H1 (cell line): ENCODE results near the gene ADGRL3. TPM values are rescaled to one million over a fixed set of nuclear protein-coding genes. Genes with fewer than 3 reads are reported as not detected.

ENCODE experiments used
- CTCF ChIA-PET: fragments of 300-600 bp; sonication (Branson Sonifier 250); formaldehyde crosslinking; loops from one replicate; lab custom pipeline; 2021; ENCODE audit not compliant: partially characterized antibody; lab: Charles Lee
- POLR2A ChIA-PET: fragments of 300-600 bp; sonication (Branson Sonifier 250); formaldehyde crosslinking; loops from one replicate; lab custom pipeline; 2021; ENCODE audit warnings: inconsistent platforms; ENCODE audit not compliant: partially characterized antibody; lab: Charles Lee
- DNase-seq, 2 experiments: peaks; one replicate each; pipeline versions ENCODE4 v3.0.0 to v3.0.0-alpha.2; 2010 to 2022; ENCODE audit warnings: low spot score in 2 of 2, low read depth in 1 of 2, mixed read lengths in 1 of 2
- FAIRE-seq: peaks from 2 replicates; lab custom pipeline; 2011; peaks lifted over from hg19 to GRCh38; lab: Jason Lieb, UNC
- H2AFZ ChIP-seq: 2 replicates; pipeline ENCODE4 v1.8.1; 2012; ENCODE audit warnings: low read length, inconsistent platforms
- H2AK5ac ChIP-seq: 2 replicates; pipeline ENCODE4 v1.6.1; 2013; ENCODE audit warnings: low read depth, low read length
- H2BK120ac ChIP-seq: replicated peaks from 2 replicates; pipeline ENCODE3; 2013; ENCODE audit warnings: low read depth, low read length, inconsistent platforms
- H2BK12ac ChIP-seq: 2 replicates; pipeline ENCODE4 v1.6.1; 2013; ENCODE audit warnings: low read depth, low read length
- H2BK15ac ChIP-seq: 2 replicates; pipeline ENCODE4 v1.6.1; 2013; ENCODE audit warnings: low read length
- H2BK20ac ChIP-seq: 2 replicates; pipeline ENCODE4 v1.6.1; 2013; ENCODE audit warnings: low read length
- H2BK5ac ChIP-seq: 2 replicates; pipeline ENCODE4 v1.6.1; 2013; ENCODE audit warnings: low read depth, low read length
- H3K14ac ChIP-seq: 2 replicates; pipeline ENCODE4 v1.6.1; 2013; ENCODE audit warnings: inconsistent platforms; ENCODE audit not compliant: insufficient read length
- H3K18ac ChIP-seq: 2 replicates; pipeline ENCODE4 v1.6.1; 2013; ENCODE audit warnings: low read length; ENCODE audit errors: extremely low read depth
- H3K23ac ChIP-seq: 2 replicates; pipeline ENCODE4 v1.6.1; 2013; ENCODE audit warnings: inconsistent platforms; ENCODE audit not compliant: insufficient read length
- H3K23me2 ChIP-seq: 2 replicates; pipeline ENCODE4 v1.6.1; 2013; ENCODE audit warnings: low read depth, low read length
- H3K27ac ChIP-seq: 2 replicates; pipeline ENCODE4 v1.6.1; 2011; ENCODE audit warnings: low read depth, low read length, inconsistent platforms
- H3K27me3 ChIP-seq, 4 experiments: replicated peaks in 1 of 4; 1 replicate in 1 of 4; 2 replicates in 3 of 4; pipeline versions ENCODE4 v1.6.1 to v1.8.1; 2011 to 2013; ENCODE audit warnings: low read length in 3 of 4, mild to moderate bottlenecking in 3 of 4, inconsistent platforms in 2 of 4, mixed read lengths in 2 of 4, moderate library complexity in 1 of 4; ENCODE audit not compliant: control insufficient read depth in 3 of 4, insufficient read depth in 3 of 4; ENCODE audit errors: extremely low read depth in 1 of 4
- H3K36me3 ChIP-seq, 4 experiments: 2 replicates each; pipeline versions ENCODE4 v1.6.1 to v1.8.1; 2011 to 2013; ENCODE audit warnings: mild to moderate bottlenecking in 4 of 4, low read length in 3 of 4, moderate library complexity in 2 of 4, control low read depth in 1 of 4, inconsistent platforms in 1 of 4; ENCODE audit not compliant: insufficient read depth in 4 of 4, control insufficient read depth in 2 of 4
- H3K4ac ChIP-seq: replicated peaks from 2 replicates; pipeline ENCODE3; 2013; ENCODE audit warnings: low read length, low read depth, mixed read lengths, inconsistent platforms; ENCODE audit not compliant: insufficient read length
- H3K4me1 ChIP-seq, 4 experiments: replicated peaks in 1 of 4; 1 replicate in 1 of 4; 2 replicates in 3 of 4; pipeline versions ENCODE4 v1.6.1 to v1.8.1; 2011 to 2013; ENCODE audit warnings: low read length in 3 of 4, inconsistent platforms in 2 of 4, mixed read lengths in 1 of 4; ENCODE audit not compliant: insufficient read depth in 4 of 4, control insufficient read depth in 3 of 4
- H3K4me2 ChIP-seq, 2 experiments: 2 replicates each; pipeline versions ENCODE4 v1.6.1 to v1.8.1; 2011 to 2013; ENCODE audit warnings: low read depth in 2 of 2, low read length in 2 of 2, control low read depth in 1 of 2, inconsistent platforms in 1 of 2, mild to moderate bottlenecking in 1 of 2; ENCODE audit not compliant: insufficient read depth in 1 of 2
- H3K4me3 ChIP-seq, 4 experiments: fragments of 200-600, 300-600 bp in 1 of 4; sonication (generic), shearing (Covaris generic), sonication (Bioruptor Twin) in 1 of 4; 2 replicates each; pipeline versions ENCODE4 v1.5.1 to v1.8.1; 2011 to 2016; ENCODE audit warnings: low read length in 4 of 4, low read depth in 3 of 4, control low read depth in 2 of 4, inconsistent platforms in 2 of 4, mild to moderate bottlenecking in 2 of 4, mixed read lengths in 1 of 4, moderate library complexity in 1 of 4; ENCODE audit not compliant: insufficient read depth in 2 of 4; ENCODE audit errors: extremely low read depth in 1 of 4
- H3K56ac ChIP-seq: replicated peaks from 2 replicates; pipeline ENCODE3; 2013; ENCODE audit warnings: low read depth, mild to moderate bottlenecking, mixed read lengths, low read length, inconsistent platforms; ENCODE audit not compliant: insufficient read length
- H3K79me1 ChIP-seq: 2 replicates; pipeline ENCODE4 v1.6.1; 2013; ENCODE audit warnings: low read depth, low read length, control low read depth
- H3K79me2 ChIP-seq, 2 experiments: 2 replicates each; pipeline versions ENCODE4 v1.6.1 to v1.8.1; 2012 to 2013; ENCODE audit warnings: low read length in 2 of 2, mild to moderate bottlenecking in 2 of 2, inconsistent platforms in 1 of 2; ENCODE audit not compliant: insufficient read depth in 2 of 2, control insufficient read depth in 1 of 2
- H3K9ac ChIP-seq, 4 experiments: replicated peaks in 1 of 4; 1 replicate in 1 of 4; 2 replicates in 3 of 4; pipeline versions ENCODE4 v1.6.1 to v1.8.1; 2011 to 2013; ENCODE audit warnings: low read depth in 3 of 4, low read length in 3 of 4, control low read depth in 2 of 4, mild to moderate bottlenecking in 2 of 4, moderate library complexity in 2 of 4, inconsistent platforms in 1 of 4; ENCODE audit errors: extremely low read depth in 1 of 4
- H3K9me3 ChIP-seq, 2 experiments: 2 replicates each; pipeline versions ENCODE4 v1.6.1 to v1.8.1; 2012 to 2013; ENCODE audit warnings: mild to moderate bottlenecking in 2 of 2, moderate library complexity in 2 of 2, control low read depth in 1 of 2, inconsistent platforms in 1 of 2, low read depth in 1 of 2, low read length in 1 of 2, mixed read lengths in 1 of 2; ENCODE audit not compliant: insufficient read depth in 2 of 2
- H4K20me1 ChIP-seq, 2 experiments: replicated peaks in 1 of 2; 2 replicates each; pipeline versions ENCODE3 to v1.8.1; 2011 to 2013; ENCODE audit warnings: inconsistent platforms in 2 of 2, low read length in 2 of 2, mild to moderate bottlenecking in 1 of 2; ENCODE audit not compliant: insufficient read depth in 2 of 2, control insufficient read depth in 1 of 2
- H4K5ac ChIP-seq: 2 replicates; pipeline ENCODE4 v1.6.1; 2013; ENCODE audit warnings: low read length, low read depth, mixed read lengths, inconsistent platforms; ENCODE audit not compliant: insufficient read length
- H4K8ac ChIP-seq: 2 replicates; pipeline ENCODE4 v1.8.0; 2013; ENCODE audit warnings: mild to moderate bottlenecking, moderate library complexity, low read length, inconsistent platforms; ENCODE audit not compliant: insufficient read depth; ENCODE audit errors: extremely low read depth
- H4K91ac ChIP-seq: replicated peaks from 2 replicates; pipeline ENCODE3; 2013; ENCODE audit warnings: low read length, mixed read lengths, inconsistent platforms; ENCODE audit not compliant: insufficient read length
- BCL11A ChIP-seq, 2 experiments: IDR thresholded peaks; one replicate each; pipeline ENCODE4 v1.6.1; 2011; ENCODE audit warnings: low read depth in 2 of 2, low read length in 2 of 2, mild to moderate bottlenecking in 2 of 2
- CTCF ChIP-seq, 3 experiments: IDR thresholded peaks; 1 replicate in 2 of 3; 2 replicates in 1 of 3; pipeline versions ENCODE4 v1.5.1 to v1.6.1; 2011; ENCODE audit warnings: low read length in 3 of 3, mild to moderate bottlenecking in 3 of 3, inconsistent platforms in 2 of 3, low read depth in 1 of 3, moderate library complexity in 1 of 3; ENCODE audit not compliant: insufficient read depth in 1 of 3; ENCODE audit errors: control extremely low read depth in 1 of 3
- EGR1 ChIP-seq: IDR thresholded peaks from 2 replicates; pipeline ENCODE4 v1.6.1; 2011; ENCODE audit warnings: low read depth, low read length, borderline replicate concordance
- GTF2F1 ChIP-seq: IDR thresholded peaks from 2 replicates; pipeline ENCODE4 v1.6.1; 2012; ENCODE audit warnings: low read depth, low read length, improper control_type of control experiment, borderline replicate concordance
- HDAC6 ChIP-seq: IDR thresholded peaks from one replicate; pipeline ENCODE4 v1.7.1; 2012; ENCODE audit warnings: low read depth, mild to moderate bottlenecking, inconsistent platforms, low read length, moderate library complexity
- JUN ChIP-seq: IDR thresholded peaks from 2 replicates; pipeline ENCODE4 v1.6.1; 2011; ENCODE audit warnings: low read depth, mild to moderate bottlenecking, improper control_type of control experiment, low read length
- NRF1 ChIP-seq: IDR thresholded peaks from 2 replicates; pipeline ENCODE4 v1.6.1; 2011; ENCODE audit warnings: mild to moderate bottlenecking, low read depth, low read length, improper control_type of control experiment
- RFX5 ChIP-seq: IDR thresholded peaks from 2 replicates; pipeline ENCODE4 v1.6.1; 2011; ENCODE audit warnings: low read depth, low read length, improper control_type of control experiment, borderline replicate concordance
- SP1 ChIP-seq: IDR thresholded peaks from 2 replicates; pipeline ENCODE4 v1.6.1; 2011; ENCODE audit warnings: low read depth, low read length
- SUZ12 ChIP-seq: fragments of 200-600 bp; sonication (generic); IDR thresholded peaks from 2 replicates; pipeline ENCODE4 v1.6.1; 2012; ENCODE audit warnings: mild to moderate bottlenecking, inconsistent platforms, low read length, moderate library complexity, mixed read lengths
- TBP ChIP-seq: IDR thresholded peaks from 2 replicates; pipeline ENCODE4 v1.6.1; 2011; ENCODE audit warnings: low read depth, low read length, improper control_type of control experiment
- WGBS, 2 experiments: shearing (Covaris generic) in 1 of 2; methylation state at CpG; one replicate each; pipeline versions ENCODE4 v1.1.6 to v1.1.7; 2013 to 2015; ENCODE audit warnings: low lambda C conversion rate in 2 of 2, mixed read lengths in 2 of 2, inconsistent platforms in 1 of 2, low coverage in 1 of 2, missing lambda C conversion rate in 1 of 2; ENCODE audit not compliant: insufficient replicate concordance in 2 of 2, insufficient coverage in 1 of 2, insufficient read length in 1 of 2; ENCODE audit errors: extremely low coverage in 1 of 2, missing lambda C conversion rate in 1 of 2; 5-methylcytosine and 5-hydroxymethylcytosine counted together
- polyA plus RNA-seq, 7 experiments: library from polyadenylated mRNA; depleted of rRNA in 3 of 7; stranded (reverse) in 5 of 7; unstranded in 2 of 7; fragments of >200 nt in 5 of 7; fragments of 200-250 nt in 2 of 7; gene quantifications; 1 replicate in 5 of 7; 2 replicates in 1 of 7; 4 replicates in 1 of 7; pipeline versions ENCODE4 v1.2.1 to v1.2.3, GENCODE V29; 2011 to 2013; ENCODE audit warnings: missing spikeins in 2 of 7, mixed read lengths in 2 of 7
- total RNA-seq: library from RNA; stranded (reverse); fragmentation: NEBNext Ultra II Directional; extraction: Animal tissue kit (Norgen Biotek cat#: 25700); gene quantifications from 2 replicates; pipeline ENCODE4 v1.2.1, GENCODE V29; 2021

ADGRL3 gene
- total and polyA plus RNA-seq, 2 of the 8 experiments (the other 6 are each of a cell fraction or from before 2014, with no cell fraction given): 6.6 to 13.0 TPM

GRCh38 chr4:61571761-61572559 lies 371.8 kb downstream of the ADGRL3 start:
- H2BK20ac ChIP-seq: no peak overlapping the region
- H3K23ac ChIP-seq: no peak overlapping the region
- H3K18ac ChIP-seq: no peak overlapping the region
- H3K56ac ChIP-seq: no peak overlapping the region
- H4K8ac ChIP-seq: no peak overlapping the region
- CTCF ChIA-PET: interaction anchor here (1.4 to 1.5 kb wide), 2 partner anchors 18 to 19 kb away, joined by 7 read pairs; no protein-coding TSS in a partner anchor
- POLR2A ChIA-PET: no interaction called here
- H2BK12ac ChIP-seq: no peak overlapping the region
- no peak for DNase-seq
- no peaks in the 10 kb centered on the region for H3K9me3 ChIP-seq
- no peaks in the 10 kb centered on the region for H3K79me1 ChIP-seq
- no peaks in the 10 kb centered on the region for H3K4me1 ChIP-seq
- H2AK5ac ChIP-seq: no peak overlapping the region
- no peak for FAIRE-seq
- no peak overlapping the region for H2AFZ ChIP-seq
- no peak overlapping the region for H2BK5ac ChIP-seq
- no peak overlapping the region for H3K4me2 ChIP-seq
- H3K4ac ChIP-seq: no peak overlapping the region
- H3K36me3 ChIP-seq: no peaks in the 10 kb centered on the region
- no peaks in the 10 kb centered on the region; the same call in 1 of the 2 replicates for H3K23me2 ChIP-seq
- no peak overlapping the region for H4K91ac ChIP-seq
- no peaks in the 10 kb centered on the region for H3K79me2 ChIP-seq
- no peak overlapping the region for H2BK15ac ChIP-seq
- no peak overlapping the region for H3K27ac ChIP-seq
- no peak overlapping the region for H3K9ac ChIP-seq
- H4K20me1 ChIP-seq: no peaks in the 10 kb centered on the region
- WGBS, 2 experiments: 85% methylated on average over 2 of the region's 2 CpGs; no CpG with 5 or more reads in 1 of the 2 experiments
- no peak overlapping the region for H2BK120ac ChIP-seq
- no peak overlapping the region for H3K14ac ChIP-seq
- H3K4me3 ChIP-seq: no peak overlapping the region
- H4K5ac ChIP-seq: no peak overlapping the region
- H3K27me3 ChIP-seq: no peaks in the 10 kb centered on the region
- no peak for TF ChIP-seq CTCF (IDR thresholded peaks at IDR 0.05; ENCODE audit: control extremely low read depth in 1 of 3, insufficient read depth in 1 of 3, low read depth in 1 of 3, low read length in 3 of 3)
- no peak for TF ChIP-seq JUN
- no peak for TF ChIP-seq RFX5
- no peak for TF ChIP-seq SP1
- TF ChIP-seq BCL11A (IDR thresholded peaks at IDR 0.05; ENCODE audit: low read depth in 2 of 2, low read length in 2 of 2): no peak
- TF ChIP-seq TBP: no peak
- TF ChIP-seq HDAC6: no peak
- TF ChIP-seq NRF1: no peak
- TF ChIP-seq EGR1: no peak
- no peak for TF ChIP-seq GTF2F1
- TF ChIP-seq SUZ12: no peak
